ENCODE data around the gene GPRC5B.

Gene GPRC5B

GRCh38 chr16:19898166-19898565, 13.5 kb upstream of the GPRC5B start:
- TF ChIP-seq MAX (IDR thresholded peaks at IDR 0.05) (no peak), TEAD4 (IDR thresholded peaks at IDR 0.05) (no peak), USF1 (IDR thresholded peaks at IDR 0.05) (no peak), NFIC (IDR thresholded peaks at IDR 0.05) (no peak), EP300 (IDR thresholded peaks at IDR 0.05; ENCODE audit: borderline replicate concordance) (no peak), CEBPB (IDR thresholded peaks at IDR 0.05) (no peak), CREB1 (IDR thresholded peaks at IDR 0.05; ENCODE audit: low read depth) (no peak), YY1 (IDR thresholded peaks at IDR 0.05; ENCODE audit: low read depth) (no peak), TAF1 (IDR thresholded peaks at IDR 0.05; ENCODE audit: low read depth) (no peak), RAD21 (IDR thresholded peaks at IDR 0.05; ENCODE audit: low read depth) (no peak), TCF12 (IDR thresholded peaks at IDR 0.05; ENCODE audit: low read depth) (no peak), ZBTB7A (IDR thresholded peaks at IDR 0.05; ENCODE audit: low read depth) (no peak), FOXM1 (IDR thresholded peaks at IDR 0.05; ENCODE audit: borderline replicate concordance, low read depth) (no peak), EGR1 (IDR thresholded peaks at IDR 0.05) (no peak)
- TF ChIP-seq, protein P1, sequence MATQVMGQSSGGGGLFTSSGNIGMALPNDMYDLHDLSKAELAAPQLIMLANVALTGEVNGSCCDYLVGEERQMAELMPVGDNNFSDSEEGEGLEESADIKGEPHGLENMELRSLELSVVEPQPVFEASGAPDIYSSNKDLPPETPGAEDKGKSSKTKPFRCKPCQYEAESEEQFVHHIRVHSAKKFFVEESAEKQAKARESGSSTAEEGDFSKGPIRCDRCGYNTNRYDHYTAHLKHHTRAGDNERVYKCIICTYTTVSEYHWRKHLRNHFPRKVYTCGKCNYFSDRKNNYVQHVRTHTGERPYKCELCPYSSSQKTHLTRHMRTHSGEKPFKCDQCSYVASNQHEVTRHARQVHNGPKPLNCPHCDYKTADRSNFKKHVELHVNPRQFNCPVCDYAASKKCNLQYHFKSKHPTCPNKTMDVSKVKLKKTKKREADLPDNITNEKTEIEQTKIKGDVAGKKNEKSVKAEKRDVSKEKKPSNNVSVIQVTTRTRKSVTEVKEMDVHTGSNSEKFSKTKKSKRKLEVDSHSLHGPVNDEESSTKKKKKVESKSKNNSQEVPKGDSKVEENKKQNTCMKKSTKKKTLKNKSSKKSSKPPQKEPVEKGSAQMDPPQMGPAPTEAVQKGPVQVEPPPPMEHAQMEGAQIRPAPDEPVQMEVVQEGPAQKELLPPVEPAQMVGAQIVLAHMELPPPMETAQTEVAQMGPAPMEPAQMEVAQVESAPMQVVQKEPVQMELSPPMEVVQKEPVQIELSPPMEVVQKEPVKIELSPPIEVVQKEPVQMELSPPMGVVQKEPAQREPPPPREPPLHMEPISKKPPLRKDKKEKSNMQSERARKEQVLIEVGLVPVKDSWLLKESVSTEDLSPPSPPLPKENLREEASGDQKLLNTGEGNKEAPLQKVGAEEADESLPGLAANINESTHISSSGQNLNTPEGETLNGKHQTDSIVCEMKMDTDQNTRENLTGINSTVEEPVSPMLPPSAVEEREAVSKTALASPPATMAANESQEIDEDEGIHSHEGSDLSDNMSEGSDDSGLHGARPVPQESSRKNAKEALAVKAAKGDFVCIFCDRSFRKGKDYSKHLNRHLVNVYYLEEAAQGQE (IDR thresholded peaks at IDR 0.05; ENCODE audit: low read depth), result no peak

- TF ChIP-seq, protein P1 (IDR thresholded peaks at IDR 0.05; ENCODE audit: low read depth), result no peak
Measured at GRCh38 chr16:19896951-19897350, 12.3 kb upstream of the GPRC5B start.

DNA sequence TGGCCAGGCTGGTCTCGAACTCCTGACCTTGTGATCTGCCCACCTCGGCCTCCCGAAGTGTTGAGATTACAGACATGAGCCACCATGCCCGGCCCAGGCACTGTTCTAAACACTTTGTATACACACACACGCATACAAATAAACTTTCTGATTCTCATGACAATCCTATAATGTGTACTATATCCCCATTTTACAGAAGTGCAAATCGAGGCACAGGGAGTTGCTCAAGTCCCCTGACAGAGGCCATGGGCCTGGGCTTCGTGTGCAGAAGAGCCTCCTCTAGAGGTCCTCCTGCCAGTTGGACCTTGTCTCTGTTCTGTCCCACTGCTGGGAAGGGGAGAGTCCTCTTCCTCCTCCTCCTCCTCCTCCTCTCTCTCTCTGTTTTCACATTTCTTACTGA, 9.9 kb upstream of the GPRC5B start:
- no peak for TF ChIP-seq EP300 (IDR thresholded peaks at IDR 0.05; ENCODE audit: borderline replicate concordance)
- no peak for TF ChIP-seq CEBPB (IDR thresholded peaks at IDR 0.05)

GRCh38 chr16:19892902-19893301, 8.3 kb upstream of the GPRC5B start:
- TF ChIP-seq FOXM1 (IDR thresholded peaks at IDR 0.05; ENCODE audit: borderline replicate concordance, low read depth), result no peak
- TF ChIP-seq, protein P1 (IDR thresholded peaks at IDR 0.05; ENCODE audit: low read depth), result no peak
- TF ChIP-seq TAF1 (IDR thresholded peaks at IDR 0.05; ENCODE audit: low read depth), result no peak
- TF ChIP-seq RAD21 (IDR thresholded peaks at IDR 0.05; ENCODE audit: low read depth), result no peak
- TF ChIP-seq EGR1 (IDR thresholded peaks at IDR 0.05), result no peak
- no peak for TF ChIP-seq CEBPB (IDR thresholded peaks at IDR 0.05)
- no peak for TF ChIP-seq CREB1 (IDR thresholded peaks at IDR 0.05; ENCODE audit: low read depth)
- TF ChIP-seq ZBTB7A (IDR thresholded peaks at IDR 0.05; ENCODE audit: low read depth), result no peak
- TF ChIP-seq NFIC (IDR thresholded peaks at IDR 0.05), result no peak
- no peak for TF ChIP-seq YY1 (IDR thresholded peaks at IDR 0.05; ENCODE audit: low read depth)
- no peak for TF ChIP-seq TCF12 (IDR thresholded peaks at IDR 0.05; ENCODE audit: low read depth)
- no peak for TF ChIP-seq TEAD4 (IDR thresholded peaks at IDR 0.05)
- TF ChIP-seq USF1 (IDR thresholded peaks at IDR 0.05), result no peak
- TF ChIP-seq EP300 (IDR thresholded peaks at IDR 0.05; ENCODE audit: borderline replicate concordance), result no peak
- no peak for TF ChIP-seq MAX (IDR thresholded peaks at IDR 0.05)

- TF ChIP-seq TCF12 (IDR thresholded peaks at IDR 0.05; ENCODE audit: low read depth) (no peak), NFIC (IDR thresholded peaks at IDR 0.05) (no peak), CEBPB (IDR thresholded peaks at IDR 0.05) (no peak), EP300 (IDR thresholded peaks at IDR 0.05; ENCODE audit: borderline replicate concordance) (no peak), TAF1 (IDR thresholded peaks at IDR 0.05; ENCODE audit: low read depth) (no peak), EGR1 (IDR thresholded peaks at IDR 0.05) (no peak), USF1 (IDR thresholded peaks at IDR 0.05) (no peak), YY1 (IDR thresholded peaks at IDR 0.05; ENCODE audit: low read depth) (no peak), CREB1 (IDR thresholded peaks at IDR 0.05; ENCODE audit: low read depth) (no peak)
Measured at GRCh38 chr16:19890901-19891300, 6.3 kb upstream of the GPRC5B start.

Measured in Ishikawa (cell line).